Neutrophil (primary cell): Measurements from ENCODE around the gene TTC33.

Experiments
- H3K27ac ChIP-seq: fragments of 200-600 bp; sonication (generic); 2 replicates; pipeline ENCODE4 v1.5.1; 2016; ENCODE audit warnings: mild to moderate bottlenecking, moderate library complexity
- H3K27me3 ChIP-seq: fragments of 200-600 bp; sonication (generic); 2 replicates; pipeline ENCODE4 v1.6.0; 2016; ENCODE audit warnings: mild to moderate bottlenecking
- H3K36me3 ChIP-seq: fragments of 200-600 bp; sonication (generic); 2 replicates; pipeline ENCODE4 v1.5.1; 2017
- H3K4me1 ChIP-seq, 2 experiments: fragments of 200-600 bp in 1 of 2; sonication (generic) in 1 of 2; 1 replicate in 1 of 2; 2 replicates in 1 of 2; pipeline versions ENCODE4 v1.5.1 to v1.6.1; 2013 to 2016; ENCODE audit warnings: low read depth in 1 of 2, low read length in 1 of 2, mild to moderate bottlenecking in 1 of 2, moderate library complexity in 1 of 2; ENCODE audit not compliant: control insufficient read depth in 1 of 2, insufficient read depth in 1 of 2
- H3K4me3 ChIP-seq, 2 experiments: fragments of 200-600 bp in 1 of 2; sonication (generic) in 1 of 2; 1 replicate in 1 of 2; 2 replicates in 1 of 2; pipeline ENCODE4 v1.5.1; 2013 to 2016; ENCODE audit warnings: low read depth in 1 of 2, low read length in 1 of 2, mild to moderate bottlenecking in 1 of 2, moderate library complexity in 1 of 2
- H3K9me3 ChIP-seq: fragments of 200-600 bp; sonication (generic); 2 replicates; pipeline ENCODE4 v1.5.1; 2016
- TF ChIP-seq, protein P1 (sequence below): fragments of 200-600 bp; sonication (generic); IDR thresholded peaks from 2 replicates; pipeline ENCODE4 v1.5.1; 2016; ENCODE audit warnings: antibody characterized with exemption

TTC33 gene

DNA sequence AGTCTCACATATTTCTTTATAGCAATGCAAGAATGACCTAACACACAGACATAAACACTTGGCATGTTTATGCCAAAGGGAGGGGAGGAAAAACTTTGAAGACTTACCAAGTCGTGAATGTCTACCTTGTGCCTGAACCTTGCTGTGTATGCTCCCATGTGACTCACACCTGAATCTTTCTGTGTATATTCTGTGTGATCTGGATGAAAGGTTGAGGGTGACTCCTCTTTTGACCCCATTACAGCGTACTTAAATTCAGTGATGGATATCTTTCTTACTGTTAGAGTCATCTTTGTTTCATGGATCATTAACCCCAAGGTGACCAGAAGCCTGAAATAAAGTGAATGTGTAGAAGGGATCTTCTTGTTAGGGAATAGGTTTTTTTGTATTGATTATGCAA, 129.0 kb downstream of the TTC33 start:
- peaks cover 22 to 32% of the 10 kb centered on the region in 2 experiments for H3K4me1 ChIP-seq
- no peaks in the 10 kb centered on the region for H3K36me3 ChIP-seq
- H3K9me3 ChIP-seq: no peaks in the 10 kb centered on the region
- no peaks in the 10 kb centered on the region for H3K27me3 ChIP-seq
- no peak overlapping the region for H3K27ac ChIP-seq
- TF ChIP-seq, protein P1, sequence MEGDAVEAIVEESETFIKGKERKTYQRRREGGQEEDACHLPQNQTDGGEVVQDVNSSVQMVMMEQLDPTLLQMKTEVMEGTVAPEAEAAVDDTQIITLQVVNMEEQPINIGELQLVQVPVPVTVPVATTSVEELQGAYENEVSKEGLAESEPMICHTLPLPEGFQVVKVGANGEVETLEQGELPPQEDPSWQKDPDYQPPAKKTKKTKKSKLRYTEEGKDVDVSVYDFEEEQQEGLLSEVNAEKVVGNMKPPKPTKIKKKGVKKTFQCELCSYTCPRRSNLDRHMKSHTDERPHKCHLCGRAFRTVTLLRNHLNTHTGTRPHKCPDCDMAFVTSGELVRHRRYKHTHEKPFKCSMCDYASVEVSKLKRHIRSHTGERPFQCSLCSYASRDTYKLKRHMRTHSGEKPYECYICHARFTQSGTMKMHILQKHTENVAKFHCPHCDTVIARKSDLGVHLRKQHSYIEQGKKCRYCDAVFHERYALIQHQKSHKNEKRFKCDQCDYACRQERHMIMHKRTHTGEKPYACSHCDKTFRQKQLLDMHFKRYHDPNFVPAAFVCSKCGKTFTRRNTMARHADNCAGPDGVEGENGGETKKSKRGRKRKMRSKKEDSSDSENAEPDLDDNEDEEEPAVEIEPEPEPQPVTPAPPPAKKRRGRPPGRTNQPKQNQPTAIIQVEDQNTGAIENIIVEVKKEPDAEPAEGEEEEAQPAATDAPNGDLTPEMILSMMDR: no peak
- no peak overlapping the region for H3K4me3 ChIP-seq

DNA sequence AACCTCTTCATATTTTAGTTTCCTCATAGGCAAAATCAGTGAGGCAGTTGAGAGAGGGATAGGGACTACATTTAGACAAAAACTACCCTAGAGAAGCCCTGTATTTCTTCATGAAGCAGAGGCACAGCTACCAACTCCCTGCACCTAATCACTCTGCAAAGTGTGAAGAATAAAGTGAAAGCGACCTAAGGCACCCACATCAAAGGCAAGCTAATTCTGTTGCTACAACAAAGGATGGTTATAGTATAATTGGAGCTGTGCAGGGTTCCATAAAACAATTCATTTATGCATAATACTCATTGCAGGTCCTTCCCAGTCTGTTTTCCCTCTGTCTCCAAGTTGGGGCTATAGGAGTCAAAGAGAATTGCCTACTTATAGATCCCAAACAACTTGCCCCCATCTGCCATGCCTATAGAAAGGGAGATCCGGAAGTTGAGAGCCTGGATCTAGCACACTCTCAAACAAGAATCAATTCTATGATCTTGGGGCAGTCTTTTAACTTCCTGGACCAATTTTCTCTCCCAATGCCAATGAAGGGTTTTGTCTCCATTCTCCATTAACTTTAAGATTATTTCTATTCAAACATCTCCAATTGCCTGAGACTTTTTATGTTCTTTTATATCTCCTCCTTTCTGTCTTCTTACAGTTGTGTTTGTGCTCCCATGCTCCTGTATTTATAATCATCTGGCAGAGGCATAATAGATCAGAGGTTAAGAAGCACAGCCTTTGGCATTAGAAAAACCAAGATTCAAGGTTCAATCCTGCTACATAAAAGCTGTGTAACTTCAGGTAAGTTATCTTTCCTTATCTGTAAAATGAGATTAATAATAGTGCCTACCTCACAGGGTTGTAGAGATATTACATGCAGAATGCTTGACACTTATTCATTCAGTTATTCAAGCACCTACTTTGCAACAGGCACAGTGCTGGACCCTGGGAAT, 132.0 kb downstream of the TTC33 start:
- Histone ChIP-seq H3K9me3 (no peaks in the 10 kb centered on the region), H3K27ac (no peak overlapping the region), H3K27me3 (no peaks in the 10 kb centered on the region), H3K4me3 (no peak overlapping the region), H3K36me3 (no peaks in the 10 kb centered on the region), H3K4me1 (peaks cover 21 to 25% of the 10 kb centered on the region in 2 experiments)
- TF ChIP-seq, protein P1: no peak

DNA sequence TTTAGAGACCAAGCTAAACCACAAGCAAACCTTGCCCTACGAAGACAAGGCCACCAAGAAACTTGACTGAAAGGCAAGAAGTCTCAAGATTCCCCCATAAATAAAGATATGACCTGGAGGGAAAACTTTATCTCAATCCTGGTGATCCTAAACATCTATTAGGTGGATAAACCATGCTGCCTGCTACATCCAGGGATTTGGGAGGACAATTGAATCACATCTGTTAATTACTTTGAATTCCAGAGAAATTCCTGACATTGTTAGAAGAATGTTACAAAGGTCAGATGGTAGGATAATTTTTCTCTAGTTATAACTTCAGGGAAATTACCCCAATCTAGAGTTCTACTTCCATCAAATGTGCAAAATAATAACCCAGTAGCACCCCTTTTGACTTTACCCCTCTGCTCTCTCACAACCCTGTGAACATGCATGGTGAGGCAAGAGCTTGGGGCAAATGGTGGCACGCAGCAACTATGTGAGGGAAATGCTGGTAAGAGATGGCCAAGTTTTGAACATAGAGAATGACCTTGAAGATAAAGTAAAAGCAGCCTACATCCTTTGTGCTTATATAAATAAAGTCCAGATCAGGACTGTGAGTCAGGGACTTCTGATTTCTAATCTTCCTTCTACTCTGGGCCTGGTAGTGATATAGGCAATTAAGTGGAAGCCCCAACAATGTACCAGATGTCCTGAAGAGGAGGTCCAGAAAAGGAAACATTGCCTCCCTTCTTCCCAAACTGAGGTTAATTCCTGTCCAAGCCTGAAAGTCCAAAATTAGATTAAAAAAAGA, 133.1 kb downstream of the TTC33 start:
- no peaks in the 10 kb centered on the region for H3K9me3 ChIP-seq
- no peak overlapping the region for H3K27ac ChIP-seq
- no peak overlapping the region for H3K4me3 ChIP-seq
- TF ChIP-seq, protein P1: no peak
- no peaks in the 10 kb centered on the region for H3K36me3 ChIP-seq
- peaks cover 10 to 14% of the 10 kb centered on the region in 2 experiments for H3K4me1 ChIP-seq
- H3K27me3 ChIP-seq: no peaks in the 10 kb centered on the region

DNA sequence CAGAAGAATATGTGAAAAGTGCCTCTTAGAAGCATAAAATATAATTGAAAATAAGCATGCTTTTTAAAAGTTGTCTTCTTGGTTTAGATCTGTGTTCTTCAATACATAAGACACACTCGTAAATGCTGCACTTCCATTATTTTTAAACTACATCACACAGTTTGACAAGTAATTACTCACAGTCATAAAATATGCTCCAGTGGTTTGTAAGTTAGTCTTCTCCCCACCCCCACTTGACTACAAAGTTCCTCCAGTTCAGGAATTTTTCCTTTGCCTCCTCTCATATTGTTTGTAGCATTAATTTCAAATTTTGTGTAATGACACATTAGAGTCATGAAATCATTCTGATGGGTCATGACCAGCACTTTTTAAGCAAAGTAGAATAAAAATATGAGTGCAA, 136.3 kb downstream of the TTC33 start:
- Histone ChIP-seq H3K9me3 (no peaks in the 10 kb centered on the region), H3K27ac (no peak overlapping the region), H3K4me1 (peaks cover 31 to 33% of the 10 kb centered on the region in 2 experiments), H3K4me3 (no peak overlapping the region), H3K36me3 (no peaks in the 10 kb centered on the region), H3K27me3 (no peaks in the 10 kb centered on the region)
- TF ChIP-seq, protein P1: no peak

DNA sequence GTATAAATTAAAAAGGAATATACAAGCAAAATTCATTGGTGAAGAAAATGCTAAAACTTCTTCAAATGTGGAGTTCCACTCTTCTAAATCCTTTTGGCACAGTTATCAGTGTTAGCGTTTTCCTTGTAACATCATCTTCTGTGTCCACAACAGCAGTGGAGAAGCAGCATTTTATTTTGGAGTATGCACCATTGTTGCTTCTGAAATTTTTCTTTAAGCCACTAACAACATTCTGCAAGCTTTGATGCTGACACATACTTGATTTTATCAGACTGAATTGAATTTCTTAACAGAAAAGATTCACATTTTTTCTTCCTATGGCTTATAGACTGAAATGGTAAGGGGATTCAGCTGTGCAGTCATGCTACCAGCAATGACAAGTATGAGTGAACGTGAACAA, 136.8 kb downstream of the TTC33 start:
- Histone ChIP-seq H3K27ac (no peak overlapping the region), H3K36me3 (no peaks in the 10 kb centered on the region), H3K4me1 (peaks cover 31 to 33% of the 10 kb centered on the region in 2 experiments), H3K27me3 (no peaks in the 10 kb centered on the region), H3K4me3 (no peak overlapping the region), H3K9me3 (no peaks in the 10 kb centered on the region)
- TF ChIP-seq, protein P1: no peak
